Panc1 (cell line): ENCODE data around the gene GAN.

Source experiments
- CTCF ChIP-seq: fragments of 450-650 bp; IDR thresholded peaks from 2 replicates; pipeline ENCODE4 v1.5.1; 2017; ENCODE audit warnings: mild to moderate bottlenecking
- POLR2AphosphoS5 ChIP-seq: IDR thresholded peaks from 2 replicates; pipeline ENCODE4 v1.6.1; 2012; ENCODE audit warnings: mild to moderate bottlenecking, low read depth, low read length, moderate library complexity
- TCF7L2 ChIP-seq: IDR thresholded peaks from 2 replicates; pipeline ENCODE4 v1.6.1; 2011; ENCODE audit warnings: mild to moderate bottlenecking, low read depth, low read length, inconsistent platforms
- TF ChIP-seq, protein P1 (sequence below), 2 experiments: IDR thresholded peaks; 2 replicates each; pipeline ENCODE4 v1.6.1; 2011 to 2012; ENCODE audit warnings: low read depth in 2 of 2, control low read depth in 1 of 2, low read length in 1 of 2, mild to moderate bottlenecking in 1 of 2, moderate library complexity in 1 of 2; ENCODE audit not compliant: insufficient read depth in 1 of 2

GRCh38 chr16:81321039-81321438 is 6.3 kb downstream of the GAN start:
- TF ChIP-seq CTCF (no peak), TCF7L2 (no peak), POLR2AphosphoS5 (no peak)
- TF ChIP-seq, protein P1, sequence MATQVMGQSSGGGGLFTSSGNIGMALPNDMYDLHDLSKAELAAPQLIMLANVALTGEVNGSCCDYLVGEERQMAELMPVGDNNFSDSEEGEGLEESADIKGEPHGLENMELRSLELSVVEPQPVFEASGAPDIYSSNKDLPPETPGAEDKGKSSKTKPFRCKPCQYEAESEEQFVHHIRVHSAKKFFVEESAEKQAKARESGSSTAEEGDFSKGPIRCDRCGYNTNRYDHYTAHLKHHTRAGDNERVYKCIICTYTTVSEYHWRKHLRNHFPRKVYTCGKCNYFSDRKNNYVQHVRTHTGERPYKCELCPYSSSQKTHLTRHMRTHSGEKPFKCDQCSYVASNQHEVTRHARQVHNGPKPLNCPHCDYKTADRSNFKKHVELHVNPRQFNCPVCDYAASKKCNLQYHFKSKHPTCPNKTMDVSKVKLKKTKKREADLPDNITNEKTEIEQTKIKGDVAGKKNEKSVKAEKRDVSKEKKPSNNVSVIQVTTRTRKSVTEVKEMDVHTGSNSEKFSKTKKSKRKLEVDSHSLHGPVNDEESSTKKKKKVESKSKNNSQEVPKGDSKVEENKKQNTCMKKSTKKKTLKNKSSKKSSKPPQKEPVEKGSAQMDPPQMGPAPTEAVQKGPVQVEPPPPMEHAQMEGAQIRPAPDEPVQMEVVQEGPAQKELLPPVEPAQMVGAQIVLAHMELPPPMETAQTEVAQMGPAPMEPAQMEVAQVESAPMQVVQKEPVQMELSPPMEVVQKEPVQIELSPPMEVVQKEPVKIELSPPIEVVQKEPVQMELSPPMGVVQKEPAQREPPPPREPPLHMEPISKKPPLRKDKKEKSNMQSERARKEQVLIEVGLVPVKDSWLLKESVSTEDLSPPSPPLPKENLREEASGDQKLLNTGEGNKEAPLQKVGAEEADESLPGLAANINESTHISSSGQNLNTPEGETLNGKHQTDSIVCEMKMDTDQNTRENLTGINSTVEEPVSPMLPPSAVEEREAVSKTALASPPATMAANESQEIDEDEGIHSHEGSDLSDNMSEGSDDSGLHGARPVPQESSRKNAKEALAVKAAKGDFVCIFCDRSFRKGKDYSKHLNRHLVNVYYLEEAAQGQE (IDR thresholded peaks at IDR 0.05; ENCODE audit: insufficient read depth in 1 of 2, low read depth in 2 of 2, low read length in 1 of 2): no peak
